Panc1 (cell line): ENCODE measurements around the gene HS1BP3. TPM values are rescaled to one million over a fixed set of nuclear protein-coding genes. Genes with fewer than 3 reads are reported as not detected.

Experiments used
- ATAC-seq: fragments of 200-7000 bp; cut with Tn5 transposase; 2 replicates; pipeline ENCODE4 v1.9.1; 2020; ENCODE audit warnings: mild to moderate bottlenecking, moderate library complexity
- BruUV-seq: library from RNA; stranded (reverse); fragments of 400-500 nt; replicated peaks from 2 replicates; lab custom pipeline; 2021; lab: Mats Ljungman, UMichigan
- CTCF ChIA-PET: fragments of 300-600 bp; sonication (Branson Sonifier 250); formaldehyde crosslinking; loops from one replicate; lab custom pipeline; 2022; ENCODE audit warnings: antibody characterized with exemption; lab: Charles Lee
- POLR2A ChIA-PET: fragments of 300-600 bp; sonication (Branson Sonifier 250); formaldehyde crosslinking; loops from one replicate; lab custom pipeline; 2022; ENCODE audit warnings: antibody characterized with exemption; lab: Charles Lee
- DNase-seq: peaks from one replicate; pipeline ENCODE4 v3.0.0-alpha.2; 2010; ENCODE audit warnings: low read depth, low spot score
- H3K27ac ChIP-seq: 2 replicates; pipeline ENCODE4 v1.5.1; 2011; ENCODE audit warnings: mild to moderate bottlenecking, low read length, inconsistent platforms
- H3K27me3 ChIP-seq: fragments of 200-500 bp; sonication (Bioruptor generic); 2 replicates; pipeline ENCODE4 v1.6.0; 2014; ENCODE audit warnings: low read length, inconsistent platforms; ENCODE audit not compliant: control insufficient read depth, insufficient read depth
- H3K36me3 ChIP-seq: fragments of 200-500 bp; sonication (Bioruptor generic); 2 replicates; pipeline ENCODE4 v1.5.1; 2014; ENCODE audit warnings: inconsistent platforms, mild to moderate bottlenecking, low read length, moderate library complexity; ENCODE audit not compliant: control insufficient read depth, insufficient read depth
- H3K4me1 ChIP-seq: 2 replicates; pipeline ENCODE4 v1.5.1; 2011; ENCODE audit warnings: inconsistent platforms, mild to moderate bottlenecking, low read length, moderate library complexity; ENCODE audit not compliant: control insufficient read depth, insufficient read depth
- H3K4me3 ChIP-seq, 2 experiments: 2 replicates each; pipeline ENCODE4 v1.5.1; 2011 to 2012; ENCODE audit warnings: low read depth in 2 of 2, low read length in 2 of 2, mild to moderate bottlenecking in 2 of 2, inconsistent platforms in 1 of 2, moderate library complexity in 1 of 2
- H3K9me3 ChIP-seq: fragments of 200-500 bp; sonication (Bioruptor generic); 2 replicates; pipeline ENCODE4 v1.5.1; 2014; ENCODE audit warnings: low read depth, mild to moderate bottlenecking, inconsistent platforms, low read length, moderate library complexity; ENCODE audit not compliant: control insufficient read depth, insufficient read depth
- POLR2AphosphoS5 ChIP-seq: IDR thresholded peaks from 2 replicates; pipeline ENCODE4 v1.6.1; 2012; ENCODE audit warnings: mild to moderate bottlenecking, low read depth, low read length, moderate library complexity
- SIN3A ChIP-seq: IDR thresholded peaks from 2 replicates; pipeline ENCODE4 v1.6.1; 2012; ENCODE audit warnings: low read depth, mild to moderate bottlenecking, low read length, moderate library complexity, borderline replicate concordance; ENCODE audit not compliant: insufficient read depth
- TCF7L2 ChIP-seq: IDR thresholded peaks from 2 replicates; pipeline ENCODE4 v1.6.1; 2011; ENCODE audit warnings: mild to moderate bottlenecking, low read depth, low read length, inconsistent platforms
- in situ Hi-C: cut with HindIII; loops from 2 replicates; pipeline ENCODE4 v1.10.0; 2016; ENCODE audit warnings: low sequenced_read_pairs, low pct_unique_long_range_greater_than_20kb
- intact Hi-C: fragments of 100-400 bp; cut with micrococcal nuclease; formaldehyde crosslinking; loops from one replicate; pipeline ENCODE4 v1.10.0; 2022; ENCODE audit not compliant: unreplicated experiment
- total RNA-seq: library from RNA; stranded (reverse); gene quantifications from one replicate; pipeline ENCODE4 v1.2.1, GENCODE V29; 2021; ENCODE audit not compliant: unreplicated experiment
- TF ChIP-seq, protein P1 (sequence below), 2 experiments: IDR thresholded peaks; 2 replicates each; pipeline ENCODE4 v1.6.1; 2011 to 2012; ENCODE audit warnings: low read depth in 2 of 2, control low read depth in 1 of 2, low read length in 1 of 2, mild to moderate bottlenecking in 1 of 2, moderate library complexity in 1 of 2; ENCODE audit not compliant: insufficient read depth in 1 of 2
- TF ChIP-seq, protein P2 (sequence below): fragments of 450-650 bp; IDR thresholded peaks from 2 replicates; pipeline ENCODE4 v1.5.1; 2017; ENCODE audit warnings: mild to moderate bottlenecking

Gene HS1BP3
- total RNA-seq, 1 experiment from 2014 or later = 46.1 TPM

DNA sequence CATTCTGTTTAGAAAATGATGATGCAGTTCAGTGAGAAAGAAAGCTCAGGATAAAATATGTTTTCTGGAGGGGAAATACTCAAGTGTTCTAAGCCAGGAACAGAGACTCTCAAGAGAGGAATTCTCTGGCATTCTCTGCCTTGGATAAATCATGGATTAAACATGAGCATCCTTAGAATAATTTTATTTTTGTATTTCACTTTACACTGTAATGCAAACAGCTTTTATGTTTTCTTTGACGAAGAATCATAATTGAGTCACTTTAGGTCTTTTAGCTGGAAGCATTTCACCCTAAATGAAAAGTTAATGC, 27.1 kb upstream of the HS1BP3 start:
- ChIA-PET CTCF (no interaction called here), POLR2A (no interaction called here)
- no peak overlapping the region for H3K27ac ChIP-seq
- no peaks in the 10 kb centered on the region for H3K4me1 ChIP-seq
- DNase-seq (no peak), ATAC-seq (no peak)
- BruUV-seq = no TSS peak
- H3K27me3 ChIP-seq = no peaks in the 10 kb centered on the region
- H3K9me3 ChIP-seq = no peaks in the 10 kb centered on the region
- no peak overlapping the region for H3K4me3 ChIP-seq
- intact Hi-C loops = no loop called here
- in situ Hi-C loops = no loop called here
- no peaks in the 10 kb centered on the region for H3K36me3 ChIP-seq
- TF ChIP-seq, protein P1, sequence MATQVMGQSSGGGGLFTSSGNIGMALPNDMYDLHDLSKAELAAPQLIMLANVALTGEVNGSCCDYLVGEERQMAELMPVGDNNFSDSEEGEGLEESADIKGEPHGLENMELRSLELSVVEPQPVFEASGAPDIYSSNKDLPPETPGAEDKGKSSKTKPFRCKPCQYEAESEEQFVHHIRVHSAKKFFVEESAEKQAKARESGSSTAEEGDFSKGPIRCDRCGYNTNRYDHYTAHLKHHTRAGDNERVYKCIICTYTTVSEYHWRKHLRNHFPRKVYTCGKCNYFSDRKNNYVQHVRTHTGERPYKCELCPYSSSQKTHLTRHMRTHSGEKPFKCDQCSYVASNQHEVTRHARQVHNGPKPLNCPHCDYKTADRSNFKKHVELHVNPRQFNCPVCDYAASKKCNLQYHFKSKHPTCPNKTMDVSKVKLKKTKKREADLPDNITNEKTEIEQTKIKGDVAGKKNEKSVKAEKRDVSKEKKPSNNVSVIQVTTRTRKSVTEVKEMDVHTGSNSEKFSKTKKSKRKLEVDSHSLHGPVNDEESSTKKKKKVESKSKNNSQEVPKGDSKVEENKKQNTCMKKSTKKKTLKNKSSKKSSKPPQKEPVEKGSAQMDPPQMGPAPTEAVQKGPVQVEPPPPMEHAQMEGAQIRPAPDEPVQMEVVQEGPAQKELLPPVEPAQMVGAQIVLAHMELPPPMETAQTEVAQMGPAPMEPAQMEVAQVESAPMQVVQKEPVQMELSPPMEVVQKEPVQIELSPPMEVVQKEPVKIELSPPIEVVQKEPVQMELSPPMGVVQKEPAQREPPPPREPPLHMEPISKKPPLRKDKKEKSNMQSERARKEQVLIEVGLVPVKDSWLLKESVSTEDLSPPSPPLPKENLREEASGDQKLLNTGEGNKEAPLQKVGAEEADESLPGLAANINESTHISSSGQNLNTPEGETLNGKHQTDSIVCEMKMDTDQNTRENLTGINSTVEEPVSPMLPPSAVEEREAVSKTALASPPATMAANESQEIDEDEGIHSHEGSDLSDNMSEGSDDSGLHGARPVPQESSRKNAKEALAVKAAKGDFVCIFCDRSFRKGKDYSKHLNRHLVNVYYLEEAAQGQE (IDR thresholded peaks at IDR 0.05; ENCODE audit: insufficient read depth in 1 of 2, low read depth in 2 of 2, low read length in 1 of 2) = no peak
- TF ChIP-seq POLR2AphosphoS5 (no peak), SIN3A (no peak), TCF7L2 (no peak)
- TF ChIP-seq, protein P2, sequence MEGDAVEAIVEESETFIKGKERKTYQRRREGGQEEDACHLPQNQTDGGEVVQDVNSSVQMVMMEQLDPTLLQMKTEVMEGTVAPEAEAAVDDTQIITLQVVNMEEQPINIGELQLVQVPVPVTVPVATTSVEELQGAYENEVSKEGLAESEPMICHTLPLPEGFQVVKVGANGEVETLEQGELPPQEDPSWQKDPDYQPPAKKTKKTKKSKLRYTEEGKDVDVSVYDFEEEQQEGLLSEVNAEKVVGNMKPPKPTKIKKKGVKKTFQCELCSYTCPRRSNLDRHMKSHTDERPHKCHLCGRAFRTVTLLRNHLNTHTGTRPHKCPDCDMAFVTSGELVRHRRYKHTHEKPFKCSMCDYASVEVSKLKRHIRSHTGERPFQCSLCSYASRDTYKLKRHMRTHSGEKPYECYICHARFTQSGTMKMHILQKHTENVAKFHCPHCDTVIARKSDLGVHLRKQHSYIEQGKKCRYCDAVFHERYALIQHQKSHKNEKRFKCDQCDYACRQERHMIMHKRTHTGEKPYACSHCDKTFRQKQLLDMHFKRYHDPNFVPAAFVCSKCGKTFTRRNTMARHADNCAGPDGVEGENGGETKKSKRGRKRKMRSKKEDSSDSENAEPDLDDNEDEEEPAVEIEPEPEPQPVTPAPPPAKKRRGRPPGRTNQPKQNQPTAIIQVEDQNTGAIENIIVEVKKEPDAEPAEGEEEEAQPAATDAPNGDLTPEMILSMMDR = no peak

DNA sequence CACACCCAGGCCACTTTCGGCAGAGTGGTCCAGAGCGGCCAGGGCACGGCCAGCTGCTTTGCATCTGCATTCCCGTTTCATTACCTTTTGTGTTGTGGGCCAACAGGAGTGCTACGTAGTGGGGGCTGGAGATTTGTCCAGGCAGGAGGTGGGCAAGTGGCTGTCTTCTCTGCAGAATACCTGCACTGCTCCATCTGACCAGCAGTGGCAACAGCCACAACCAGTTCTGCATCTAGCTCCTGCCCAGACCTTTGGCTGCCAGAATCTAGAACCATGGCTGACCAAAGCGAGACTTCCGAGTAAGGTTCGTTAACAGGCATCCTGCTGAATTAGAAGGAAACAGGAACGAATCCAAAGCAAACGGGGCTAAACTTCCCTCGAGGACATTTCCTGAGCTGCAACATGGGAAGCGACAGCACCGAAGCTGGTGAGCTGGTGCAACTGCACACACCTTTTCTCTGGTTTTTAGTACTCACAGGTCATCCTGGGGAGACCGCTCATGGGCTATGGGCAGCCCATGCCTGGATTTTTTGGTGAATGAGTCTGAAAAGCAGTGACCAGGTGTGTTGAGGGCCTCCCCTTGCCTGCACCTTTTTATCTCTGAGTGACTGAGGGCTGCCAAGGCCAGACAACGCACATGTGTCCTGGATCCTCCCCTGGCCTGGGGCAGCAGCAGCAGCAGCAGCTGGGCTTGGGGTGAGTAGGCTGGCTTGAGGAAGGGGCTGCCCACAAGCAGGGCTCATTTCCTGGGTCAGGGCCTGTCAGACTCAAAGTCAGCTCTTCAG, 26.6 kb upstream of the HS1BP3 start:
- CTCF ChIA-PET = no interaction called here
- Histone ChIP-seq H3K27ac (no peak overlapping the region), H3K9me3 (no peaks in the 10 kb centered on the region), H3K4me3 (no peak overlapping the region), H3K4me1 (no peaks in the 10 kb centered on the region), H3K27me3 (no peaks in the 10 kb centered on the region), H3K36me3 (no peaks in the 10 kb centered on the region)
- in situ Hi-C loops = no loop called here
- no peak for TF ChIP-seq POLR2AphosphoS5
- TF ChIP-seq, protein P2 = peak; percentile 40
- intact Hi-C loops = no loop called here
- peak; percentile 12 for DNase-seq
- no TSS peak for BruUV-seq
- POLR2A ChIA-PET = no interaction called here
- peak; percentile 61 for ATAC-seq
